ENCODE data around the gene ZNF490.
"Not testable (repeated sequence)": the region's sequence is repeated elsewhere in the genome, so short reads cannot be mapped to it uniquely, and the experiment has no call there.

Gene ZNF490

GRCh38 chr19:12610540-12611360, at the start of gene ZNF490, which contains the start of gene ZNF791:
ZNF490 (minus strand) TSS chr19:12610813; CDS start chr19:12610680, 133 bp downstream.
ZNF791 (plus strand) TSS chr19:12610920; CDS start chr19:12611080, 160 bp downstream.
- DNase-seq (ENCODE audit: low spot score), result peak; percentile 98

GRCh38 chr19:12657966-12658365, 47.4 kb upstream of the ZNF490 start:
- DNase-seq (ENCODE audit: low spot score), result no peak

- no peak for DNase-seq (ENCODE audit: low spot score)
Observed at GRCh38 chr19:12656899-12657571, 46.4 kb upstream of the ZNF490 start.

- no peak for DNase-seq (ENCODE audit: low spot score)
Observed at GRCh38 chr19:12655546-12655945, 44.9 kb upstream of the ZNF490 start.

GRCh38 chr19:12652219-12652618, 41.6 kb upstream of the ZNF490 start:
- DNase-seq (ENCODE audit: low spot score), result no peak

GRCh38 chr19:12649941-12650340, 39.3 kb upstream of the ZNF490 start:
- DNase-seq (ENCODE audit: low spot score), result no peak

GRCh38 chr19:12648088-12648487, 37.5 kb upstream of the ZNF490 start:
- no peak for DNase-seq (ENCODE audit: low spot score)

- DNase-seq (ENCODE audit: low spot score), result no peak
Observed at GRCh38 chr19:12647490-12648071, 37.0 kb upstream of the ZNF490 start.

- no peak for DNase-seq (ENCODE audit: low spot score)
Observed at GRCh38 chr19:12647047-12647446, 36.4 kb upstream of the ZNF490 start.

- DNase-seq (ENCODE audit: low spot score), result no peak
Observed at GRCh38 chr19:12646551-12646950, 35.9 kb upstream of the ZNF490 start.

GRCh38 chr19:12643716-12644115, 33.1 kb upstream of the ZNF490 start:
- DNase-seq (ENCODE audit: low spot score), result not testable (repeated sequence)

GRCh38 chr19:12642506-12642905, 31.9 kb upstream of the ZNF490 start:
- no peak for DNase-seq (ENCODE audit: low spot score)

GRCh38 chr19:12641456-12641855, 30.8 kb upstream of the ZNF490 start:
- DNase-seq (ENCODE audit: low spot score), result no peak

- DNase-seq (ENCODE audit: low spot score), result peak; percentile 89
Observed at GRCh38 chr19:12639901-12640613, 29.4 kb upstream of the ZNF490 start.

GRCh38 chr19:12638611-12639182, 28.1 kb upstream of the ZNF490 start:
- no peak for DNase-seq (ENCODE audit: low spot score)

GRCh38 chr19:12636631-12637030, 26.0 kb upstream of the ZNF490 start:
- DNase-seq (ENCODE audit: low spot score), result no peak

GRCh38 chr19:12629215-12629614, 18.6 kb upstream of the ZNF490 start:
- no peak for DNase-seq (ENCODE audit: low spot score)

- DNase-seq (ENCODE audit: low spot score), result no peak
Observed at GRCh38 chr19:12628040-12629022, 17.7 kb upstream of the ZNF490 start.

GRCh38 chr19:12626958-12627357, 16.3 kb upstream of the ZNF490 start:
- no peak for DNase-seq (ENCODE audit: low spot score)

- DNase-seq (ENCODE audit: low spot score), result no peak
Observed at GRCh38 chr19:12623361-12624031, 12.9 kb upstream of the ZNF490 start.
